ENCODE results near the gene EXOC3. TPM values are rescaled to one million over a fixed set of nuclear protein-coding genes. Genes with fewer than 3 reads are reported as not detected.

The EXOC3 gene
- total and polyA plus RNA-seq, 2 of the 4 experiments (the other 2 are of a cell fraction), result 35.1 to 47.5 TPM

GRCh38 chr5:483434-484140 lies 40.6 kb downstream of the EXOC3 start:
- no peak overlapping the region for H3K23ac ChIP-seq (ENCODE audit: low read depth, low read length)
- no peaks in the 10 kb centered on the region for H3K9me3 ChIP-seq (ENCODE audit: control insufficient read depth, insufficient read depth, low read length)
- peaks cover 3% of the 10 kb centered on the region; the same call in 1 of the 2 replicates for H3K27me3 ChIP-seq (ENCODE audit: control insufficient read depth, insufficient read depth, low read length)
- H4K20me1 ChIP-seq (ENCODE audit: insufficient read depth, low read length), result no peaks in the 10 kb centered on the region; the same call in 1 of the 2 replicates
- H2BK5ac ChIP-seq (ENCODE audit: low read depth, low read length, poor library complexity, severe bottlenecking), result no peak overlapping the region
- H3K14ac ChIP-seq (replicated peaks; ENCODE audit: low read depth, low read length), result no peak overlapping the region
- H3K79me1 ChIP-seq (ENCODE audit: low read depth in 1 of 2, low read length in 2 of 2), result no peaks in the 10 kb centered on the region
- TF ChIP-seq FOS (IDR thresholded peaks at IDR 0.05; ENCODE audit: low read depth, low read length) (no peak), CTCF (conservative IDR thresholded peaks at IDR 0.05; ENCODE audit: low read depth, low read length) (no peak)
- dilution Hi-C loops (cut with HindIII; ENCODE audit: low sequenced_read_pairs, unreplicated experiment), result no loop called here
- BruUV-seq (replicated peaks), result no TSS peak
- H3K4me1 ChIP-seq (ENCODE audit: control insufficient read depth, insufficient read depth, low read length), result no peaks in the 10 kb centered on the region
- H3K9me1 ChIP-seq (ENCODE audit: insufficient read depth, low read length), result no peaks in the 10 kb centered on the region
- H3K27ac ChIP-seq (ENCODE audit: insufficient read depth, low read length), result no peak overlapping the region
- H2BK15ac ChIP-seq (ENCODE audit: low read depth, low read length), result no peak overlapping the region
- intact Hi-C loops (cut with micrococcal nuclease), result no loop called here
- no peak overlapping the region for H2AK9ac ChIP-seq (replicated peaks; ENCODE audit: low read depth, low read length, poor library complexity)
- no peak overlapping the region for H2AFZ ChIP-seq (replicated peaks; ENCODE audit: low read length, poor library complexity)
- 96% methylated on average over 10 of the region's 34 CpGs; no CpG with 5 or more reads in 1 of the 2 experiments for WGBS, 2 experiments (ENCODE audit: extremely low coverage in 2 of 2, insufficient read length in 1 of 2)
- CTCF ChIA-PET, result no interaction called here
- ATAC-seq (ENCODE audit: low read depth) (no peak), DNase-seq (no peak)
- no peak overlapping the region for H2AK5ac ChIP-seq (ENCODE audit: low read depth, low read length)
- H4K91ac ChIP-seq (ENCODE audit: insufficient read depth, low read depth, low read length), result no peak overlapping the region
- H2BK20ac ChIP-seq (ENCODE audit: low read depth, low read length), result no peak overlapping the region
- POLR2A ChIA-PET (ENCODE audit: unreplicated experiment), result no interaction called here
- no peak overlapping the region for H3K18ac ChIP-seq (ENCODE audit: low read depth, low read length)
- H4K8ac ChIP-seq (ENCODE audit: low read depth in 2 of 2, low read length in 2 of 2), result no peak overlapping the region
- H3K4me2 ChIP-seq (ENCODE audit: low read depth, low read length), result no peak overlapping the region
- no peak overlapping the region for H3K56ac ChIP-seq (ENCODE audit: extremely low read depth, insufficient read depth, low read length)
- in situ Hi-C loops (cut with MboI; ENCODE audit: low sequenced_read_pairs), result no loop called here
- H3K36me3 ChIP-seq (ENCODE audit: control insufficient read depth, insufficient read depth, low read length), result no peaks in the 10 kb centered on the region
- H4K5ac ChIP-seq (ENCODE audit: low read depth, low read length), result no peak overlapping the region
- no peak overlapping the region for H3K4ac ChIP-seq (ENCODE audit: low read depth, low read length)
- H3K9ac ChIP-seq (ENCODE audit: low read depth, low read length), result no peak overlapping the region
- H3K4me3 ChIP-seq (ENCODE audit: insufficient read depth, low read depth, low read length), result no peak overlapping the region
- H2BK120ac ChIP-seq (ENCODE audit: low read depth, low read length), result no peak overlapping the region
